Psoas muscle (tissue), 8 donors: ENCODE results near the gene ULK3. TPM values are rescaled to one million over a fixed set of nuclear protein-coding genes. Genes with fewer than 3 reads are reported as not detected.

Source experiments
- ATAC-seq, 4 donors: fragments of 200-7000 bp; cut with Tn5 transposase; one replicate each; pipeline ENCODE4 v1.9.1; 2020; ENCODE audit warnings: moderate library complexity in 3 of 4, mild to moderate bottlenecking in 2 of 4
- DNase-seq, 2 donors: peaks; one replicate each; pipeline ENCODE4 v3.0.0-alpha.2; 2020
- H3K27ac ChIP-seq: fragments of 200-600 bp; one replicate; pipeline ENCODE4 v1.8.0; 2022
- H3K27me3 ChIP-seq, 3 donors: fragments of 200-600 bp in 1 of 3; one replicate each; pipeline versions ENCODE4 v1.6.1 to v1.8.0; 2013 to 2022; ENCODE audit warnings: low read length in 2 of 3, mild to moderate bottlenecking in 2 of 3, moderate library complexity in 1 of 3; ENCODE audit not compliant: insufficient read depth in 3 of 3
- H3K36me3 ChIP-seq, 2 donors: fragments of 200-600 bp in 1 of 2; one replicate each; pipeline versions ENCODE4 v1.6.1 to v1.8.0; 2013 to 2022; ENCODE audit warnings: low read depth in 1 of 2, mild to moderate bottlenecking in 1 of 2, moderate library complexity in 1 of 2; ENCODE audit not compliant: insufficient read depth in 1 of 2
- H3K4me1 ChIP-seq: fragments of 200-600 bp; one replicate; pipeline ENCODE4 v1.8.0; 2022
- H3K4me3 ChIP-seq: fragments of 200-600 bp; one replicate; pipeline ENCODE4 v1.8.0; 2022; ENCODE audit warnings: mild to moderate bottlenecking
- H3K9me3 ChIP-seq: fragments of 200-600 bp; one replicate; pipeline ENCODE4 v1.8.0; 2022
- CTCF ChIP-seq: fragments of 200-600 bp; IDR thresholded peaks from one replicate; pipeline ENCODE4 v1.8.0; 2022; ENCODE audit warnings: antibody characterized with exemption
- WGBS, 3 donors: extraction: QIAGEN DNeasy Blood & Tissue Kit; methylation state at CpG; one replicate each; pipeline versions ENCODE4 v1.1.6 to v1.1.7; 2013; 5-methylcytosine and 5-hydroxymethylcytosine counted together
- intact Hi-C, 2 donors: fragments of 100-400 bp; cut with DNase I; formaldehyde crosslinking; loops; one replicate each; pipeline versions ENCODE4 v1.11.0 to v1.14.2; 2022
- polyA plus RNA-seq, 3 donors: library from polyadenylated mRNA; stranded (reverse); fragments of 200-250 nt; gene quantifications; one replicate each; pipeline ENCODE4 v1.2.3, GENCODE V29; 2013
- total RNA-seq, 4 donors: library from RNA; stranded (reverse); fragmentation: NEBNext Ultra II Directional in 2 of 4; extraction: Animal tissue kit (Norgen Biotek cat#: 25700) in 2 of 4; gene quantifications; one replicate each; pipeline versions ENCODE4 v1.2.1 to v1.2.4, GENCODE V29; 2021 to 2023
- donor health status: healthy with polysubstance abuse.
- donor health status: DM: no; HTN: no; CAD: no; lungs with moderate emphysema.
- donor health status: Bipolar disorder and iron deficiency.
- donor health status: healthy.
- donor health status: DM: yes; HTN: yes; CAD: no.
- donor health status: DM: no; HTN: no; CAD: no.
- donor health status: DM: no; HTN: no; CAD: no.
- donor health status: DM: yes; HTN: yes; CAD: no.

ULK3 gene
- total and polyA plus RNA-seq, 7 donors, result 17.7 to 43.5 (median 33.2) TPM

- Histone ChIP-seq H3K27ac (peak overlapping the region; percentile 53), H3K4me1 (peaks cover 42% of the 10 kb centered on the region)
- no peak for ATAC-seq
Observed at GRCh38 chr15:74857671-74858368, 14.9 kb upstream of the ULK3 start.

GRCh38 chr15:74857082-74857655 is 14.2 kb upstream of the ULK3 start:
- Histone ChIP-seq H3K27ac (peak overlapping the region; percentile 53), H3K36me3 (peaks cover 0 to 23% of the 10 kb centered on the region in 2 donors), H3K4me3 (no peak overlapping the region), H3K4me1 (peaks cover 42% of the 10 kb centered on the region), H3K27me3 (no peaks in the 10 kb centered on the region), H3K9me3 (no peaks in the 10 kb centered on the region)
- peak; percentile 45 to 69 (median 59) for ATAC-seq
- TF ChIP-seq CTCF, result no peak
- WGBS, 3 donors, result 41 to 55% (median 42%) methylated on average over 5 of the region's 5 CpGs
- intact Hi-C loops, result loop anchor here in 1 of 2 donors (5.0 kb wide), 1 partner anchor 45 kb away; no protein-coding TSS in a partner anchor
- no peak for DNase-seq

More at GRCh38 chr15:74857671-74858368, 14.9 kb upstream of the ULK3 start:
- H3K27me3 ChIP-seq, result no peaks in the 10 kb centered on the region
- DNase-seq, result no peak
- no peak overlapping the region for H3K4me3 ChIP-seq
- H3K9me3 ChIP-seq, result no peaks in the 10 kb centered on the region
- intact Hi-C loops, result loop anchor here in 1 of 2 donors (5.0 kb wide), 1 partner anchor 44 kb away; no protein-coding TSS in a partner anchor
- TF ChIP-seq CTCF, result no peak
- H3K36me3 ChIP-seq, result peaks cover 0 to 17% of the 10 kb centered on the region in 2 donors
- WGBS, 3 donors, result 53 to 70% (median 67%) methylated on average over 9 of the region's 9 CpGs

- ATAC-seq, result no peak
- Histone ChIP-seq H3K4me1 (peaks cover 42% of the 10 kb centered on the region), H3K27me3 (no peaks in the 10 kb centered on the region), H3K4me3 (no peak overlapping the region), H3K27ac (peak overlapping the region; percentile 41), H3K36me3 (peaks cover 0 to 30% of the 10 kb centered on the region in 2 donors), H3K9me3 (no peaks in the 10 kb centered on the region)
- intact Hi-C loops, result loop anchor here in 1 of 2 donors (5.0 kb wide), 1 partner anchor 46 kb away; no protein-coding TSS in a partner anchor
- DNase-seq, result no peak
- TF ChIP-seq CTCF, result no peak
- 94 to 96% (median 94%) methylated on average over 1 of the region's 1 CpG for WGBS, 3 donors
Observed at GRCh38 chr15:74856537-74856936, 13.6 kb upstream of the ULK3 start.

GRCh38 chr15:74855857-74856256 is 12.9 kb upstream of the ULK3 start:
- TF ChIP-seq CTCF, result no peak
- DNase-seq, result peak in 1 of 2 donors; percentile 78
- peak; percentile 80 to 85 (median 83) for ATAC-seq
- Histone ChIP-seq H3K27me3 (no peaks in the 10 kb centered on the region), H3K36me3 (peaks cover 0 to 36% of the 10 kb centered on the region in 2 donors), H3K27ac (peak overlapping the region; percentile 41), H3K9me3 (no peaks in the 10 kb centered on the region), H3K4me3 (no peak overlapping the region), H3K4me1 (peaks cover 42% of the 10 kb centered on the region)
- 32 to 52% (median 44%) methylated on average over 2 of the region's 2 CpGs for WGBS, 3 donors
- intact Hi-C loops, result loop anchor here in 1 of 2 donors (5.0 kb wide), 1 partner anchor 46 kb away; no protein-coding TSS in a partner anchor
